HCT116 (cell line): ENCODE measurements around the gene FOXA1. TPM values are rescaled to one million over a fixed set of nuclear protein-coding genes. Genes with fewer than 3 reads are reported as not detected.

ENCODE experiments used
- ATAC-seq: fragments of 200-7000 bp; cut with Tn5 transposase; 2 replicates; pipeline ENCODE4 v1.9.1; 2020; ENCODE audit warnings: mild to moderate bottlenecking, moderate library complexity
- BruUV-seq: library from RNA; stranded (reverse); fragments of 400-500 nt; replicated peaks from 2 replicates; lab custom pipeline; 2021; lab: Mats Ljungman, UMichigan
- CTCF ChIA-PET: fragments of 300-600 bp; sonication (Branson Sonifier 250); formaldehyde crosslinking; loops from one replicate; lab custom pipeline; 2021; ENCODE audit warnings: antibody characterized with exemption; lab: Charles Lee
- POLR2A ChIA-PET: fragments of 300-600, 350-600 bp; sonication (Branson Sonifier 250); formaldehyde crosslinking; loops from one replicate; lab custom pipeline; 2021; ENCODE audit warnings: antibody characterized with exemption; lab: Charles Lee
- RAD21 ChIA-PET, 2 experiments: fragments of 300-600 bp; sonication (Branson Sonifier 250); formaldehyde crosslinking; loops; one replicate each; lab custom pipeline; 2023; ENCODE audit warnings: low total read pairs in 2 of 2; ENCODE audit not compliant: uncharacterized antibody in 2 of 2, unreplicated experiment in 2 of 2, low non-redundant PET in 1 of 2; lab: Charles Lee
- DNase-seq: peaks from one replicate; pipeline ENCODE4 v3.0.0-alpha.2; 2010; ENCODE audit warnings: low read depth, low spot score
- H2AFZ ChIP-seq: fragments of 200-600 bp; shearing (Covaris generic), sonication (generic); 2 replicates; pipeline ENCODE4 v1.6.1; 2017; ENCODE audit warnings: low read depth, mixed run types, mixed read lengths, antibody characterized with exemption, low read length; ENCODE audit not compliant: poor library complexity, severe bottlenecking
- H3K27ac ChIP-seq: 2 replicates; pipeline ENCODE4 v1.5.1; 2012; ENCODE audit warnings: low read depth, low read length
- H3K27me3 ChIP-seq: fragments of 200-600 bp; sonication (generic); 2 replicates; pipeline ENCODE4 v1.6.1; 2016; ENCODE audit warnings: mixed run types, low read length, mixed read lengths; ENCODE audit not compliant: insufficient read depth
- H3K36me3 ChIP-seq, 2 experiments: fragments of 200-500 bp in 1 of 2; fragments of 200-600 bp in 1 of 2; sonication (Bioruptor generic) in 1 of 2; sonication (generic) in 1 of 2; 2 replicates each; pipeline versions ENCODE4 v1.5.1 to v1.6.1; 2014 to 2016; ENCODE audit warnings: low read length in 2 of 2, inconsistent platforms in 1 of 2, mixed read lengths in 1 of 2, mixed run types in 1 of 2; ENCODE audit not compliant: insufficient read depth in 2 of 2, control insufficient read depth in 1 of 2
- H3K4me1 ChIP-seq, 2 experiments: fragments of 200-600 bp in 1 of 2; sonication (generic) in 1 of 2; 2 replicates each; pipeline versions ENCODE4 v1.5.1 to v1.6.1; 2012 to 2017; ENCODE audit warnings: low read length in 2 of 2, inconsistent platforms in 1 of 2, mild to moderate bottlenecking in 1 of 2, mixed read lengths in 1 of 2, mixed run types in 1 of 2, moderate library complexity in 1 of 2; ENCODE audit not compliant: insufficient read depth in 2 of 2, control insufficient read depth in 1 of 2
- H3K4me2 ChIP-seq: fragments of 200-600 bp; sonication (generic); 2 replicates; pipeline ENCODE4 v1.6.1; 2017; ENCODE audit warnings: mixed run types, low read length, mixed read lengths
- H3K4me3 ChIP-seq, 2 experiments: fragments of 200-600 bp in 1 of 2; sonication (generic) in 1 of 2; replicated peaks in 1 of 2; 2 replicates each; pipeline ENCODE4 v1.5.1; 2011 to 2016; ENCODE audit warnings: low read length in 2 of 2, control low read depth in 1 of 2, low read depth in 1 of 2, mild to moderate bottlenecking in 1 of 2, mixed read lengths in 1 of 2, mixed run types in 1 of 2
- H3K79me2 ChIP-seq: fragments of 200-600 bp; sonication (generic); 2 replicates; pipeline ENCODE4 v1.6.1; 2017; ENCODE audit warnings: mild to moderate bottlenecking, mixed run types, low read length, moderate library complexity, mixed read lengths; ENCODE audit not compliant: insufficient read depth
- H3K9ac ChIP-seq: fragments of 200-600 bp; sonication (generic); 2 replicates; pipeline ENCODE4 v1.6.1; 2016; ENCODE audit warnings: low read length, mixed read lengths
- H3K9me2 ChIP-seq: fragments of 200-600 bp; sonication (generic), shearing (Covaris generic); 2 replicates; pipeline ENCODE4 v1.6.1; 2017; ENCODE audit warnings: mixed run types, mild to moderate bottlenecking, moderate library complexity; ENCODE audit not compliant: insufficient read depth
- H3K9me3 ChIP-seq, 2 experiments: fragments of 200-500 bp in 1 of 2; fragments of 200-600 bp in 1 of 2; sonication (Bioruptor generic) in 1 of 2; sonication (generic) in 1 of 2; 2 replicates each; pipeline ENCODE4 v1.6.1; 2014 to 2017; ENCODE audit warnings: low read length in 2 of 2, mixed read lengths in 2 of 2, inconsistent platforms in 1 of 2, low read depth in 1 of 2, mild to moderate bottlenecking in 1 of 2, mixed run types in 1 of 2, moderate library complexity in 1 of 2; ENCODE audit not compliant: control insufficient read depth in 1 of 2, insufficient read depth in 1 of 2
- H4K20me1 ChIP-seq: fragments of 200-600 bp; sonication (generic), shearing (Covaris generic); 2 replicates; pipeline ENCODE4 v1.6.1; 2017; ENCODE audit warnings: mixed run types, mild to moderate bottlenecking, moderate library complexity; ENCODE audit not compliant: insufficient read depth
- CBX3 ChIP-seq: IDR thresholded peaks from 2 replicates; pipeline ENCODE4 v1.6.1; 2012; ENCODE audit warnings: low read depth
- ELF1 ChIP-seq: IDR thresholded peaks from 2 replicates; pipeline ENCODE4 v1.6.1; 2012; ENCODE audit warnings: low read depth, borderline replicate concordance
- EZH2 ChIP-seq: fragments of 200-600 bp; sonication (generic); IDR thresholded peaks from 2 replicates; pipeline ENCODE4 v1.6.1; 2017; ENCODE audit warnings: antibody characterized with exemption, mixed run types
- JUND ChIP-seq: IDR thresholded peaks from 2 replicates; pipeline ENCODE4 v1.6.1; 2012
- MAX ChIP-seq: IDR thresholded peaks from 2 replicates; pipeline ENCODE4 v1.6.1; 2012
- POLR2A ChIP-seq: IDR thresholded peaks from 2 replicates; pipeline ENCODE4 v1.7.0; 2011; ENCODE audit warnings: borderline replicate concordance; ENCODE audit not compliant: insufficient read depth, insufficient read length; ENCODE audit errors: extremely low read depth
- RAD21 ChIP-seq: IDR thresholded peaks from 2 replicates; pipeline ENCODE4 v1.6.1; 2012; ENCODE audit warnings: low read depth, mild to moderate bottlenecking
- REST ChIP-seq: IDR thresholded peaks from 2 replicates; pipeline ENCODE4 v1.6.1; 2012; ENCODE audit warnings: low read depth
- SIN3A ChIP-seq: IDR thresholded peaks from 2 replicates; pipeline ENCODE4 v1.6.1; 2012; ENCODE audit warnings: low read depth
- YY1 ChIP-seq: IDR thresholded peaks from 2 replicates; pipeline ENCODE4 v1.6.1; 2011; ENCODE audit warnings: low read length, low read depth, moderate library complexity, mild to moderate bottlenecking; ENCODE audit not compliant: insufficient replicate concordance; ENCODE audit errors: extremely low read depth
- intact Hi-C: fragments of 100-400 bp; cut with micrococcal nuclease; formaldehyde crosslinking; loops from 2 replicates; pipeline ENCODE4 v1.10.0; 2022
- total RNA-seq: library from RNA; stranded (reverse); gene quantifications from one replicate; pipeline ENCODE4 v1.2.1, GENCODE V29; 2021; ENCODE audit not compliant: unreplicated experiment

FOXA1 gene
- total RNA-seq, 1 experiment from 2014 or later = 1.3 TPM

GRCh38 chr14:37551119-37551518 lies 43.9 kb downstream of the FOXA1 start:
- ATAC-seq (no peak), DNase-seq (no peak)
- H4K20me1 ChIP-seq = no peaks in the 10 kb centered on the region
- CTCF ChIA-PET = no interaction called here
- H3K36me3 ChIP-seq = no peaks in the 10 kb centered on the region
- no peak overlapping the region for H3K4me2 ChIP-seq
- H2AFZ ChIP-seq = no peak overlapping the region
- intact Hi-C loops = no loop called here
- H3K4me3 ChIP-seq = no peak overlapping the region
- no peaks in the 10 kb centered on the region for H3K9me3 ChIP-seq
- BruUV-seq = no TSS peak
- no peaks in the 10 kb centered on the region for H3K9me2 ChIP-seq
- H3K9ac ChIP-seq = no peak overlapping the region
- RAD21 ChIA-PET = no interaction called here
- no peak overlapping the region for H3K27ac ChIP-seq
- POLR2A ChIA-PET = no interaction called here
- no peaks in the 10 kb centered on the region for H3K27me3 ChIP-seq
- TF ChIP-seq POLR2A = no peak
- TF ChIP-seq ELF1 = no peak
- TF ChIP-seq REST = no peak
- TF ChIP-seq CBX3 = no peak
- no peak for TF ChIP-seq EZH2
- no peak for TF ChIP-seq SIN3A
- no peak for TF ChIP-seq JUND
- TF ChIP-seq RAD21 = no peak
- no peak for TF ChIP-seq MAX
- no peak for TF ChIP-seq YY1
- H3K4me1 ChIP-seq = no peaks in the 10 kb centered on the region
- no peaks in the 10 kb centered on the region for H3K79me2 ChIP-seq
